Activated CD8-positive, alpha-beta memory T cell treated with anti-CD3 and anti-CD28 coated beads, Interleukin-2, amount 50 U/mL, for 1 hour (primary cell): Measurements from ENCODE around the gene FXR2.
A peak's percentile ranks its signal among the peaks of the same experiment; 100 is the strongest.
"Not testable (repeated sequence)": the region's sequence is repeated elsewhere in the genome, so short reads cannot be mapped to it uniquely, and the experiment has no call there.

Experiments
- DNase-seq: peaks from one replicate; pipeline ENCODE4 v3.0.0-alpha.2; 2020; ENCODE audit errors: extremely low read depth

FXR2 gene

GRCh38 chr17:7629939-7630571, 15.4 kb upstream of the FXR2 start, which contains the start of gene SHBG:
SHBG (plus strand) TSS chr17:7630135; CDS start chr17:7630173, 38 bp downstream.
- no peak for DNase-seq

GRCh38 chr17:7627250-7628121, 12.8 kb upstream of the FXR2 start, which contains the start of gene SAT2:
SAT2 (minus strand) TSS chr17:7627821; CDS start chr17:7627635, 186 bp downstream.
- peak; percentile 64 for DNase-seq

- no peak for DNase-seq
Measured at GRCh38 chr17:7626956-7627249, 12.2 kb upstream of the FXR2 start.

GRCh38 chr17:7626307-7626706, 11.6 kb upstream of the FXR2 start:
- DNase-seq: no peak

- DNase-seq: not testable (repeated sequence)
Measured at GRCh38 chr17:7625749-7626148, 11.1 kb upstream of the FXR2 start.

GRCh38 chr17:7623661-7624060, 9.0 kb upstream of the FXR2 start:
- no peak for DNase-seq

GRCh38 chr17:7620835-7621234, 6.1 kb upstream of the FXR2 start:
- no peak for DNase-seq

- DNase-seq: no peak
Measured at GRCh38 chr17:7618608-7619007, 3.9 kb upstream of the FXR2 start.

GRCh38 chr17:7615265-7615747, 609 bp upstream of the FXR2 start:
- DNase-seq: no peak

GRCh38 chr17:7613769-7614424, 800 bp downstream of the FXR2 start:
- DNase-seq: no peak

GRCh38 chr17:7612294-7612640, 2.4 kb downstream of the FXR2 start:
- no peak for DNase-seq

- no peak for DNase-seq
Measured at GRCh38 chr17:7611635-7612293, 2.9 kb downstream of the FXR2 start.

GRCh38 chr17:7610641-7611040, 4.1 kb downstream of the FXR2 start:
- DNase-seq: no peak

- DNase-seq: no peak
Measured at GRCh38 chr17:7606280-7606679, 8.4 kb downstream of the FXR2 start.

- DNase-seq: not testable (repeated sequence)
Measured at GRCh38 chr17:7597561-7597960, 17.1 kb downstream of the FXR2 start.

GRCh38 chr17:7593296-7593695, 21.4 kb downstream of the FXR2 start:
- no peak for DNase-seq

- DNase-seq: no peak
Measured at GRCh38 chr17:7592422-7593021, 22.2 kb downstream of the FXR2 start.

GRCh38 chr17:7591596-7591995, 23.1 kb downstream of the FXR2 start:
- no peak for DNase-seq

- no peak for DNase-seq
Measured at GRCh38 chr17:7590743-7591142, 24.0 kb downstream of the FXR2 start.

- DNase-seq: no peak
Measured at GRCh38 chr17:7589891-7590691, 24.6 kb downstream of the FXR2 start, which contains the start of gene SOX15. SOX15 (minus strand) TSS chr17:7590094; CDS start chr17:7589676, 418 bp downstream.
